Activated T-cell treated with anti-CD3 and anti-CD28 coated beads for 24 hours (primary cell): Measurements from ENCODE around the gene IFFO2.
A peak's percentile ranks its signal among the peaks of the same experiment; 100 is the strongest.

ENCODE experiments used
- DNase-seq: peaks from one replicate; pipeline ENCODE4 v3.0.0-alpha.2; 2020; ENCODE audit warnings: low read depth

The IFFO2 gene

GRCh38 chr1:18936814-18937481 lies 19.5 kb downstream of the IFFO2 start:
- no peak for DNase-seq

GRCh38 chr1:18936471-18936813 lies 20.0 kb downstream of the IFFO2 start:
- DNase-seq: no peak

- no peak for DNase-seq
Measured at GRCh38 chr1:18934205-18935000, 22.1 kb downstream of the IFFO2 start.

GRCh38 chr1:18932879-18933278 lies 23.6 kb downstream of the IFFO2 start:
- DNase-seq: no peak

- DNase-seq: no peak
Measured at GRCh38 chr1:18932387-18932786, 24.1 kb downstream of the IFFO2 start.

DNA sequence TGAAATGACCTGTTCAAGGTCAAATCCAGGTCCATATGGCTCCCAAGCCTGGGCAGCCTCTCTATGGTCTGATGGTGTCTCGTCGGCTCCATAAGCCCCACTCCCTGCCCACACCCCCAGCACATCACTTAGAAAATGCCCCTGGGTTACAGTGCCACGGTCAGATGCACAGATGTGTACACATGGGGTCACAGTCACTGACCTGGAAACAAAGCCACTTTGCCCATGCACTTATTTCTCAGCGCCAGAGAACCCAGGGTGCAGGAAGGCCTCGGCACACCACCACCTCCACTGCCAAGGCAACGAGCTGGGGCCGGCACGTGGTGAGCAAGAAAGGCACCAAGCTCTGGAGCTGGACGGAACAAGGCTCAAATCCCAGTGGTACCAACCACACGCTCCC lies 24.7 kb downstream of the IFFO2 start:
- DNase-seq: no peak

DNA sequence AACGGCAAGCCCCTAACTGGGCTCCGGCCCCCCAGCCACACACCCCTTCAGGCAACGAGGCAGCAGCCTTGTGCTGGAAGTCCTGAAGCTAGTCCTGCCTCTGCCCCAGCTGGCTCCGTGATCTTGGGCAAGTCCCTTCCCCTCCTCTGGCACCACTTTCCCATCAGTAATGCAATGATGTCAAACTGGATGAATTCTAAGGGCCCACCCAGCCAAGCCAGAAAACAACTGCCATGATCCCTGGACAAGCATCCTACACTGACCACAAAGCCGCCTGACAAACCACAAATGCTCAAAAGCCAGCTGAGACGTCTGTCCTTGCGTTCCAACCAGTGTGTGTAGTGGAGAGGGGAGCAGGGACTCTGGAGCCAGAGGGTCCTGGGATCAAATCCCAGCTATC lies 26.8 kb downstream of the IFFO2 start:
- DNase-seq: no peak

- DNase-seq: no peak
Measured at GRCh38 chr1:18928985-18929384, 27.5 kb downstream of the IFFO2 start.

DNA sequence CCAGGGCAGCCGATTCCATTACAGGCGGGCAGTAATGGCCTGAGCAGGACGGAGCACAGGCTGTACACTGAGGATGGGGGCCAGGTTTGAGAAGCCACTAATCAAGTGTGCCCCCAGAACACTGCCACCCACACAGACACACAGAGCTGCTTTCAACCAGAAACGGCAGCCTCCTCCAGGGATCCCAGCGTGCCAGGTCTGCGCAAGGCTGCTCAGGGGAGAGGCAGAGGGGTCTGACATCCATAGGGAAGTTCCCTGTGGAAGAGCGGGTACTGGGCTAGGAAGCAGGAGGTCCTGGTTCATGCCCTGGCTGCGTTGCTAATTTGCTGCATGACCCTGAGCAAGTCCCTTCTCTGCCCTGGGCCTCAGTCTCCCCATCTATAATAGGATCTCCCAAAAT lies 28.1 kb downstream of the IFFO2 start:
- no peak for DNase-seq

GRCh38 chr1:18927654-18928272 lies 28.7 kb downstream of the IFFO2 start:
- DNase-seq: peak; percentile 50

GRCh38 chr1:18927082-18927653 lies 29.3 kb downstream of the IFFO2 start:
- DNase-seq: no peak

DNA sequence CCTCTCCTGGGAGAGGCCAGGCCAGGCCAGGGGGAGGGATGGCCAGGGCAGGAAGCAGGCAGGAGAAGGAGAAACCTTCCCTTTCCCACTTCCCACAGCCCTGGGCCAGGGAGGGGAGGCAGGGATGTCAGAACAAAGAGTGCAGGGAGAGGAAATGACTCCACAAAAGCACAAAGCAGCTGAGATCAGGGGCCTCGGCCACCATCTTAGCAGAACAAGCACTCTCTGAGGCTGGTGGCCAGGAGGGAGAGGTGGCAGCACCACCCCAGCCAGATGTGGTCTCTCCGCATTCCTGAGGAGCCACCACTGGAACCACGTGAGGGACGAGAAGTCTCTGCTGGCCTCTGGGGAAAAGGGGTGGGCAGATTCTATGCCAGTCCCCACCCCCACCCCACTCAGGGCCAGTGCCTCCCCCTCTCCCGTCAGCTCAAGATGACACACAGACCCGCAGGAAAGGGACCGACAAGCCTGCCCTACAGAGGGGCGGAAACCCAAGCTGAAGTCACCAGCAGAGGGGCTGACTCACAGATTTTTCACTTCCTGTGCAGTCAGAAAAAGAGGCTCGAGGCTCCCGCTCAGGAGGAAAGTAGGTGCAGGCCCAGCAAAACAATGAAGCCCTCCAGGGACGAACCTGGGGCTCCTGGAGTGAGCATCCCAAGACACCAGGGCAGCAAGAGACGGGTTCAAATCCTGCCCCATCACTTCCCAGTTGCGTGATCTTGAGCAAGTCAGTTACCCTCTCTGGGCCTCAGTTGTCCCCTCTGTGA lies 30.0 kb downstream of the IFFO2 start:
- peak; percentile 82 for DNase-seq

DNA sequence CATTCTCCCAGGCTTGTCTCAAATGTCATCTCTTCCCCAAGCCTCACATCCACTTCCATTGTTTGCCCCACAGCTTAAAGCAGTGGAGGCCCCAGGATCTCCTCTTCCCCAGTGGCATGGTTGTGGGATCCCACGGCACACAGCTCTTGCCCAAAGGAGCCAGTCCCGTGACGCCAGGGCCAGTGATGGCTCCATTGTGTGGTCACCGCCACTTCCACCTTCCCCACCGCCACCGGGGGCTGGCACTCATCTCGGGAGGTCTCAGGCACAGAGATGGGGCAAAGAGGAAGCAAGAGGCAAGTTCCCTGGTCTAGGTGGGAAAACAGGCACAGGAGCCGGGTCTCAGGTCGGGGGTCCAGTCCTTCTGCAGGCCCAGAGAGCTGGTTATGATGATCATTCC lies 31.2 kb downstream of the IFFO2 start:
- DNase-seq: no peak

DNA sequence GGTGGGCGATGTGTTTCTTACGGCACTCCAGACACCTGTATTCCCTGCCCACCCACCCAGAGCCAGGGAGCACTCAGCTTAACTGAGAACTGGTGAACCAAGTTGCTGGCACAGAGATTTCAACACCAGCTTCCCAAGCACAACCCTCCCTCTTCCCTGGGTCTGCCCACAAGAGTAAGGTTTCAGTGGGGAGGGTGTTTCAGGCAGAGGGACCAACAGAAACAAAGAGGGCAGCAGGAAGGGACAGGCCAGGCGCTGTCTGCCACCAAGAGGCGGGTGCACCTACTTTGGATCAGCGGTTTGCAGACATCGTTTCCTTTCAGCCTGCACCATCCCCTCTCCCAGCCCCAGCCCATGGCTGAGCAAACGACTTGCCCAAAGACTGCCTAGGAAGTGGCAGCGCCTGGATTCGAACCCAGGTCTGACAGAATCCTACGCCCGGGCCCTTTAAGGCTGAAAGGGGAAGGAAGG lies 32.2 kb downstream of the IFFO2 start:
- no peak for DNase-seq

GRCh38 chr1:18923756-18924211 lies 32.7 kb downstream of the IFFO2 start:
- DNase-seq: no peak

DNA sequence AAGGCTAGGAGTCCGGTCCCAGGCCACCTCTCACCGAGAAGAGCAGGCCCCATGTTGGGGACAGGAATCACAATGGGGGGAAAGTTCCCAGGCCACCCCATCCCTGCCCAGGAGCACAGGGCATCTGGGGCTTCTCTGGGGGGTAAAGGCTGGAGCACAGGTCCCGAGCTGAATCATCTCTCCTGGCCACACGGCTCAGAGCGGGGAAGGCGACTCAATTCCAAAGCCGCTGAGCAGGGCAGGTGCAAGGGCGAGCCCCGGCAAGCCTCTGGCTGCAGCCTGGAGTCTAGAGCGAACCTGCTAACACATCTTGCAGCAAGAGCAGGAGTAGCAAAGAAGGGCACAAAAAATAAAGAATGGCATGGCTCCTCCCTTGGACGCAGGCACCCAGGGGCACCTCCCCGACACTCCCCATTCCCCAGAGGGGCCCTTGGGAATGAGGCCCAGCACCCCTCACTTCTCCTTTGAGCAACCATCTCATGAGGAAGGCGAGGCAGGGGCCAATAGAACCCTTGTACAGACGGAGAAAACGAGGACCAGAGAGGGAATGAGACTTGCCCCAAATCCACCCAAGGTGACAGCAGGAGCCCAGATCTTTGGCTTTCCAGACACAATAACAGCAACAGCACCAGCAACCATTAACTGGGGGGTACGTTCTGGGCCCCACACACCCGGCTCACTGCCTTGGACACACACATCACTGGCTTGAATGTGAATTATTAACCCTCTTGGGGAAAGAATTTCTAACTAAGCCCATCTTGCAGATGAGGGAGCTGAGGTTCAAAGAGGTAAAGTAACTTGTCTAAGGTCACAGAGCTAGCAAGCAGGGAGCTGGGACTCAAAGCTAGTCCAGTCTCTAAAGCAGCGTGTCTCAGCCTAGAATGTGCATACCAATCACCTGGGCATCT lies 33.4 kb downstream of the IFFO2 start:
- no peak for DNase-seq

DNA sequence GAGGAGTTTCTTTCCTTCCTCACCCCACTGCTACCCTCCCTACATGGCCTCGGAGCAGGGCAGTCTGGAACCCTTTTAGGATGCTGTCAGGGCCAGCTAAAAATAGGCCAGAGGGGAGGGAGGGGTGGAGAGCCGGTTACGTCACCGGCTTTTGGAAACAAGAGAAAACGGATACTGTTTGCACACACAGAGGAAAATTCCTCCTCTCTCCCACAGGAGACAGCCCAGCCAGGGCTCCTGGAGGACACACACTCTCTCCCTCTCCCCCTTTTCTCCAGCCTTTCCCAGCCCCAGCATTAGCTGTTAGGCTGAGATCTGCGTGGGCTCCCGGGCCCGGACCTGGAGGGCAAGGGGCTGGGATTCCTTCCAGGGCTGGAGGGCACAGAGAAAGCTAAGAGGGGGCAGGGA lies 34.2 kb downstream of the IFFO2 start:
- no peak for DNase-seq

DNA sequence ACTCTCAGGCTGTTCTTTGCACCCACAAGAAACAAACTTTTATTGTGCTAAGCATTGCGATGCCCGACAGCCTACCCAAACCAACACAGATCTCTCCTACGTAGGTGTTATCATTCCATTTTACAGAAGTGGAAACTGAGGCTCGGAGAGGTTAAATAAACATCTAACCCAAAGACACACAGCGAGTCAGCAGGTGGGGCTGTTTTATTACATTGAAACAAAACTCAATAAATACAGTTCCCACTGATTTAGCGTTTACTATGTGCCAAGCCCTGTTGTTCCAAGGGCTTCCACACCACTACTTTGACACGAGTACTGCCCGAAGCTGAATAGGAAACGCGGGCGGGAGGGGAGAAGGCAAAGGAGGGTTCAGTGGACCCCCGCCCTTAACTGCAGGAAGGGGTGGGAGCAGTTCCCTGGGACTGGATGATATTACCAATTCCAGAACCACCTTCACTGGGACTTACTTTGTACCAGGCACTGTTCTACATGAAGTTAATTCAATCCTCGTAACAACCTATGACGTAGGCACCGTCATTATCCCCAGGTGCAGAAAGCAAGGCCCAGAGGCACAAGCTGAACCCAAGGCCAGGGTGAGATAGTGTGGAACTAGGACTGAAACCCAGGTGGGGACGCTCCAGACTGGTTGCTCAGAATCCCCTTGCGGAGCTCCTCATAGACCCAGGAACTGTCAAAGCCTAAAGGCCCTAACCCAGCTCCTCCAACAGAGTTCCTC lies 34.8 kb downstream of the IFFO2 start:
- DNase-seq: no peak

DNA sequence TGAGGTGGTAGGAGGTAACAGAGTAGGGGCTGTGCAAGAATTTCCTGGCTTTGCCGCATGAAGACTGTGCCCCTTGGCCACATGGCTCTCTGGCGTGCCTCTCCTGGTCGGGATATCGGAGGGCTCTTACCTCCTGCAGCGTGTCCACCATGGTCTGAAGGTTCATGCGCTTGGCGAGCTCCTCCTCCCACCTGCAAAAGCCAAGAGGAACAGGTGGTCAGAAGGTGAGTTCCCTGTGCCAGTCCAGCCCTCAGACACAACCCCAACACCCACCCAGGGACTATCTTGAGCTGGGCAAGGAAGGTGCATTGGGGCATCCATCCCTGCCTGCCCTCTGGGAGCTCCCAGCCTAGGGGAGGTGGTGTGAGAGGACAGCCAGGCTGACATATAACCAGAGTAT lies 35.5 kb downstream of the IFFO2 start:
- DNase-seq: no peak

DNA sequence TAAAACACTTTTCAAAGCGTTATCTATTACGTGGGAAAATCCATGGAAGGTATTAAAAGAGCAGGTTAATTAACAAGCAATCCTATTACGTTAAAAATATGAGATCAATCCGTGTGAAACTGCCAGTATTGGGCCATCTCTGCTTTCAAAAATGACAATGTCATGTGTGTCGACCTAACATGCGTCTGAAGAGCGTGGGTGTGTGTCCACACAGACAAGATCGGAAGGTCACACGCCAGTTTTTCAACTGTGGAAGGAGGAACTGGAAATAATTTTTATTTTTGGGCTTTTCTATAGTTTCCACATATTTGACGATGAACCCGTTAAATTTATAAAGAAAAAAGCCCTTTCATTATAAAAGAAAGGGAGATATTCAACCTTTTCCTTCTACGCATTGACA lies 36.5 kb downstream of the IFFO2 start:
- no peak for DNase-seq
